Measurements from ENCODE around the gene DRAM1. TPM values are rescaled to one million over a fixed set of nuclear protein-coding genes. Genes with fewer than 3 reads are reported as not detected.
A peak's percentile ranks its signal among the peaks of the same experiment; 100 is the strongest.

DRAM1 gene
- total and polyA plus RNA-seq, 2 of the 4 experiments (the other 2 are of a cell fraction): 20.0 to 27.2 TPM

DNA sequence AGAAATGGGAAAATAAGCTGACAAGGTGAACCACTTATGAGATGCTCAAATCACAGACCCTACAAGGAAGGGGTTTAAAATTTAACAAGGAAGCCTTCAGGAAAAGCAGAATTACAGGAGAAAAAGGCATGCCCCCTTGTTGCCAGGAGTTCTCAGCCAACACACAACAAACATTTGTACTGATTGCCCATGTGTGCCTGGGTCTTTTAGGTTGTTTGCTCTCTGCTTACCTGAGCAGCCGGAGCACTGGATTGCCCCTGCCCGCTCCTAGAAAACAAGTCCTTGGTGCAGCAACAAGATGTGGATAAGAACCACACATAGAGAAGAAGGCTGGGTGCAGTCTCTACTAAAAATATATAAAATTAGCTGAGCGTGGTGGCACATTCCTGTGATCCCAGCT lies 3.4 kb downstream of the DRAM1 start:
- H3K27ac ChIP-seq (ENCODE audit: insufficient read depth, low read length): no peak overlapping the region
- no peak overlapping the region for H3K4ac ChIP-seq (ENCODE audit: low read depth, low read length)
- H2AK5ac ChIP-seq (ENCODE audit: low read depth, low read length): no peak overlapping the region
- H4K5ac ChIP-seq (ENCODE audit: low read depth, low read length): no peak overlapping the region
- H3K4me2 ChIP-seq (ENCODE audit: low read depth, low read length): no peak overlapping the region
- no peak overlapping the region for H2BK5ac ChIP-seq (ENCODE audit: low read depth, low read length, poor library complexity, severe bottlenecking)
- H3K9me1 ChIP-seq (ENCODE audit: insufficient read depth, low read length): no peaks in the 10 kb centered on the region
- DNase-seq (no peak), ATAC-seq (ENCODE audit: low read depth) (no peak)
- no peak overlapping the region for H2BK15ac ChIP-seq (ENCODE audit: low read depth, low read length)
- intact Hi-C loops (cut with micrococcal nuclease): no loop called here
- no peak overlapping the region; the same call in 1 of the 2 replicates for H3K14ac ChIP-seq (replicated peaks; ENCODE audit: low read depth, low read length)
- TF ChIP-seq RAD21 (IDR thresholded peaks at IDR 0.05; ENCODE audit: low read length): no peak
- no peak for TF ChIP-seq RFX5 (IDR thresholded peaks at IDR 0.05; ENCODE audit: low read depth, low read length)
- TF ChIP-seq POLR2A (IDR thresholded peaks at IDR 0.05; ENCODE audit: low read depth, low read length): no peak
- no peak for TF ChIP-seq CHD1 (IDR thresholded peaks at IDR 0.05; ENCODE audit: low read depth, low read length)
- no peak for TF ChIP-seq MAZ (IDR thresholded peaks at IDR 0.05; ENCODE audit: borderline replicate concordance, low read depth, low read length)
- TF ChIP-seq NFE2L2 (IDR thresholded peaks at IDR 0.05; ENCODE audit: low read depth, low read length): no peak
- TF ChIP-seq, protein P1, sequence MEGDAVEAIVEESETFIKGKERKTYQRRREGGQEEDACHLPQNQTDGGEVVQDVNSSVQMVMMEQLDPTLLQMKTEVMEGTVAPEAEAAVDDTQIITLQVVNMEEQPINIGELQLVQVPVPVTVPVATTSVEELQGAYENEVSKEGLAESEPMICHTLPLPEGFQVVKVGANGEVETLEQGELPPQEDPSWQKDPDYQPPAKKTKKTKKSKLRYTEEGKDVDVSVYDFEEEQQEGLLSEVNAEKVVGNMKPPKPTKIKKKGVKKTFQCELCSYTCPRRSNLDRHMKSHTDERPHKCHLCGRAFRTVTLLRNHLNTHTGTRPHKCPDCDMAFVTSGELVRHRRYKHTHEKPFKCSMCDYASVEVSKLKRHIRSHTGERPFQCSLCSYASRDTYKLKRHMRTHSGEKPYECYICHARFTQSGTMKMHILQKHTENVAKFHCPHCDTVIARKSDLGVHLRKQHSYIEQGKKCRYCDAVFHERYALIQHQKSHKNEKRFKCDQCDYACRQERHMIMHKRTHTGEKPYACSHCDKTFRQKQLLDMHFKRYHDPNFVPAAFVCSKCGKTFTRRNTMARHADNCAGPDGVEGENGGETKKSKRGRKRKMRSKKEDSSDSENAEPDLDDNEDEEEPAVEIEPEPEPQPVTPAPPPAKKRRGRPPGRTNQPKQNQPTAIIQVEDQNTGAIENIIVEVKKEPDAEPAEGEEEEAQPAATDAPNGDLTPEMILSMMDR (conservative IDR thresholded peaks at IDR 0.05; ENCODE audit: low read depth, low read length): no peak
- TF ChIP-seq, protein P2, sequence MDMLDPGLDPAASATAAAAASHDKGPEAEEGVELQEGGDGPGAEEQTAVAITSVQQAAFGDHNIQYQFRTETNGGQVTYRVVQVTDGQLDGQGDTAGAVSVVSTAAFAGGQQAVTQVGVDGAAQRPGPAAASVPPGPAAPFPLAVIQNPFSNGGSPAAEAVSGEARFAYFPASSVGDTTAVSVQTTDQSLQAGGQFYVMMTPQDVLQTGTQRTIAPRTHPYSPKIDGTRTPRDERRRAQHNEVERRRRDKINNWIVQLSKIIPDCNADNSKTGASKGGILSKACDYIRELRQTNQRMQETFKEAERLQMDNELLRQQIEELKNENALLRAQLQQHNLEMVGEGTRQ (IDR thresholded peaks at IDR 0.05; ENCODE audit: low read depth, low read length): no peak
- TF ChIP-seq CEBPB (IDR thresholded peaks at IDR 0.05; ENCODE audit: low read depth, low read length): no peak
- no peak for TF ChIP-seq RCOR1 (IDR thresholded peaks at IDR 0.05; ENCODE audit: insufficient replicate concordance, low read length)
- TF ChIP-seq FOS (IDR thresholded peaks at IDR 0.05; ENCODE audit: low read depth, low read length): no peak
- no peak for TF ChIP-seq MAFK (IDR thresholded peaks at IDR 0.05; ENCODE audit: low read depth, low read length)
- no peak for TF ChIP-seq MXI1 (IDR thresholded peaks at IDR 0.05; ENCODE audit: borderline replicate concordance, low read depth, low read length)
- TF ChIP-seq, protein P3, sequence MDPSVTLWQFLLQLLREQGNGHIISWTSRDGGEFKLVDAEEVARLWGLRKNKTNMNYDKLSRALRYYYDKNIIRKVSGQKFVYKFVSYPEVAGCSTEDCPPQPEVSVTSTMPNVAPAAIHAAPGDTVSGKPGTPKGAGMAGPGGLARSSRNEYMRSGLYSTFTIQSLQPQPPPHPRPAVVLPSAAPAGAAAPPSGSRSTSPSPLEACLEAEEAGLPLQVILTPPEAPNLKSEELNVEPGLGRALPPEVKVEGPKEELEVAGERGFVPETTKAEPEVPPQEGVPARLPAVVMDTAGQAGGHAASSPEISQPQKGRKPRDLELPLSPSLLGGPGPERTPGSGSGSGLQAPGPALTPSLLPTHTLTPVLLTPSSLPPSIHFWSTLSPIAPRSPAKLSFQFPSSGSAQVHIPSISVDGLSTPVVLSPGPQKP (IDR thresholded peaks at IDR 0.05; ENCODE audit: borderline replicate concordance, low read depth, low read length): no peak
- no peak for TF ChIP-seq BHLHE40 (IDR thresholded peaks at IDR 0.05; ENCODE audit: low read depth, low read length)
- no peak for TF ChIP-seq SMC3 (IDR thresholded peaks at IDR 0.05; ENCODE audit: low read depth, low read length)
- H3K9me3 ChIP-seq (ENCODE audit: control insufficient read depth, insufficient read depth, low read length): no peaks in the 10 kb centered on the region
- no peak overlapping the region for H2AK9ac ChIP-seq (replicated peaks; ENCODE audit: low read depth, low read length, poor library complexity)
- no peak overlapping the region for H2AFZ ChIP-seq (replicated peaks; ENCODE audit: low read length, poor library complexity)
- H3K23ac ChIP-seq (ENCODE audit: low read depth, low read length): no peak overlapping the region
- in situ Hi-C loops (cut with MboI; ENCODE audit: low sequenced_read_pairs): no loop called here
- CTCF ChIA-PET: interaction anchor here (1.3 kb wide), 1 partner anchor 107 kb away, joined by 3 read pairs; no protein-coding TSS in a partner anchor
- dilution Hi-C loops (cut with HindIII; ENCODE audit: low sequenced_read_pairs, unreplicated experiment): no loop called here
- H2BK120ac ChIP-seq (ENCODE audit: low read depth, low read length): no peak overlapping the region
- peaks cover 9% of the 10 kb centered on the region for H3K36me3 ChIP-seq (ENCODE audit: control insufficient read depth, insufficient read depth, low read length)
- H3K4me3 ChIP-seq (ENCODE audit: insufficient read depth, low read depth, low read length): no peak overlapping the region
- peaks cover 24 to 60% of the 10 kb centered on the region in 2 experiments for H3K79me1 ChIP-seq (ENCODE audit: low read depth in 1 of 2, low read length in 2 of 2)
- WGBS, 2 experiments (ENCODE audit: extremely low coverage in 2 of 2, insufficient read length in 1 of 2): no CpG with 5 or more reads among the region's 3 CpGs
- H3K18ac ChIP-seq (ENCODE audit: low read depth, low read length): no peak overlapping the region
- no peak overlapping the region for H2BK20ac ChIP-seq (ENCODE audit: low read depth, low read length)
- POLR2A ChIA-PET (ENCODE audit: unreplicated experiment): no interaction called here
- peak overlapping the region in 1 of 2 experiments; percentile 45; a peak in 1 of 4 replicates for H4K8ac ChIP-seq (ENCODE audit: low read depth in 2 of 2, low read length in 2 of 2)
- no peak overlapping the region for H3K9ac ChIP-seq (ENCODE audit: low read depth, low read length)
- peaks cover 1% of the 10 kb centered on the region for H3K4me1 ChIP-seq (ENCODE audit: control insufficient read depth, insufficient read depth, low read length)
- H4K91ac ChIP-seq (ENCODE audit: insufficient read depth, low read depth, low read length): no peak overlapping the region
- H4K20me1 ChIP-seq (ENCODE audit: insufficient read depth, low read length): no peaks in the 10 kb centered on the region
- no peaks in the 10 kb centered on the region for H3K27me3 ChIP-seq (ENCODE audit: control insufficient read depth, insufficient read depth, low read length)
- no peak overlapping the region for H3K56ac ChIP-seq (ENCODE audit: extremely low read depth, insufficient read depth, low read length)
- TSS peak; percentile 8 for BruUV-seq (replicated peaks)

Measured in IMR-90 (cell line).